ENCODE data around the gene DMAC2. TPM values are rescaled to one million over a fixed set of nuclear protein-coding genes. Genes with fewer than 3 reads are reported as not detected.
A peak's percentile ranks its signal among the peaks of the same experiment; 100 is the strongest.
"Not testable (repeated sequence)": the region's sequence is repeated elsewhere in the genome, so short reads cannot be mapped to it uniquely, and the experiment has no call there.

Gene DMAC2
- 39.8 and 58.4 TPM in 2 replicates for total RNA-seq

- DNase-seq (ENCODE audit: low read depth), result peak; percentile 96
Observed at GRCh38 chr19:41439441-41440222, at the start of gene DMAC2. TSS of gene DMAC2 (minus strand) at chr19:41439912. CDS start at chr19:41439899, 13 bp downstream.

- DNase-seq (ENCODE audit: low read depth), result not testable (repeated sequence)
Observed at GRCh38 chr19:41486953-41487352, 47.2 kb upstream of the DMAC2 start.

- no peak for DNase-seq (ENCODE audit: low read depth)
Observed at GRCh38 chr19:41484822-41485221, 45.1 kb upstream of the DMAC2 start.

GRCh38 chr19:41480336-41480735 lies 40.6 kb upstream of the DMAC2 start:
- no peak for DNase-seq (ENCODE audit: low read depth)

GRCh38 chr19:41479757-41480191 lies 40.1 kb upstream of the DMAC2 start:
- no peak for DNase-seq (ENCODE audit: low read depth)

GRCh38 chr19:41478875-41479756 lies 39.4 kb upstream of the DMAC2 start:
- DNase-seq (ENCODE audit: low read depth), result no peak

GRCh38 chr19:41478171-41478570 lies 38.5 kb upstream of the DMAC2 start:
- DNase-seq (ENCODE audit: low read depth), result no peak

GRCh38 chr19:41476583-41476982 lies 36.9 kb upstream of the DMAC2 start:
- no peak for DNase-seq (ENCODE audit: low read depth)

- DNase-seq (ENCODE audit: low read depth), result not testable (repeated sequence)
Observed at GRCh38 chr19:41463257-41464256, 23.8 kb upstream of the DMAC2 start.

- no peak for DNase-seq (ENCODE audit: low read depth)
Observed at GRCh38 chr19:41462497-41462896, 22.8 kb upstream of the DMAC2 start.

- DNase-seq (ENCODE audit: low read depth), result no peak
Observed at GRCh38 chr19:41457241-41457640, 17.5 kb upstream of the DMAC2 start.

- DNase-seq (ENCODE audit: low read depth), result no peak
Observed at GRCh38 chr19:41456342-41456918, 16.7 kb upstream of the DMAC2 start.

- no peak for DNase-seq (ENCODE audit: low read depth)
Observed at GRCh38 chr19:41455936-41456335, 16.2 kb upstream of the DMAC2 start.

GRCh38 chr19:41452584-41453275 lies 13.0 kb upstream of the DMAC2 start:
- DNase-seq (ENCODE audit: low read depth), result no peak

- DNase-seq (ENCODE audit: low read depth), result no peak
Observed at GRCh38 chr19:41449865-41450178, 10.1 kb upstream of the DMAC2 start.

GRCh38 chr19:41449079-41449864 lies 9.6 kb upstream of the DMAC2 start:
- peak; percentile 25 for DNase-seq (ENCODE audit: low read depth)

GRCh38 chr19:41447732-41448332 lies 8.1 kb upstream of the DMAC2 start:
- DNase-seq (ENCODE audit: low read depth), result no peak

GRCh38 chr19:41445575-41445974 lies 5.9 kb upstream of the DMAC2 start:
- DNase-seq (ENCODE audit: low read depth), result no peak

GRCh38 chr19:41443813-41444455 lies 4.2 kb upstream of the DMAC2 start:
- no peak for DNase-seq (ENCODE audit: low read depth)
